Prostate gland (tissue), 2 donors: Measurements from ENCODE around the gene IFT27. TPM values are rescaled to one million over a fixed set of nuclear protein-coding genes. Genes with fewer than 3 reads are reported as not detected.

Source experiments
- DNase-seq: peaks from one replicate; pipeline ENCODE4 v3.0.0-alpha.2; 2019; ENCODE audit warnings: low spot score
- H3K27ac ChIP-seq, 2 donors: fragments of 200-600 bp; sonication (generic); 2 replicates each; pipeline ENCODE4 v1.5.1; 2017 to 2019
- H3K27me3 ChIP-seq: fragments of 200-600 bp; sonication (generic); replicated peaks from 2 replicates; pipeline ENCODE4 v1.5.1; 2019; ENCODE audit not compliant: insufficient read depth
- H3K36me3 ChIP-seq, 2 donors: fragments of 200-600 bp; sonication (generic); 1 replicate in 1 of 2; 2 replicates in 1 of 2; pipeline versions ENCODE4 v1.5.1 to v1.8.1; 2017 to 2019
- H3K4me1 ChIP-seq: fragments of 200-600 bp; sonication (generic); replicated peaks from 2 replicates; pipeline ENCODE4 v1.5.1; 2019
- H3K4me3 ChIP-seq, 2 donors: fragments of 200-600 bp; sonication (generic); 2 replicates each; pipeline ENCODE4 v1.5.1; 2017 to 2019
- H3K9me3 ChIP-seq: fragments of 200-600 bp; sonication (generic); 2 replicates; pipeline ENCODE4 v1.5.1; 2017
- POLR2A ChIP-seq: fragments of 450-650 bp; IDR thresholded peaks from one replicate; pipeline ENCODE4 v1.6.1; 2016; ENCODE audit warnings: antibody characterized with exemption, mild to moderate bottlenecking
- POLR2AphosphoS5 ChIP-seq: sonication (generic); formaldehyde crosslinking; IDR thresholded peaks from one replicate; pipeline ENCODE4 v1.6.1; 2017; ENCODE audit warnings: antibody characterized with exemption
- WGBS: methylation state at CpG from one replicate; pipeline ENCODE4 v1.1.5; 2018; 5-methylcytosine and 5-hydroxymethylcytosine counted together
- intact Hi-C: fragments of 100-400 bp; cut with DNase I; formaldehyde crosslinking; loops from one replicate; pipeline ENCODE4 v1.14.2; 2022
- total RNA-seq, 2 donors: library from RNA; depleted of rRNA; stranded (reverse); fragments of >200 nt; gene quantifications; one replicate each; pipeline ENCODE4 v1.1.0, GENCODE V29; 2016
- TF ChIP-seq, protein P1 (sequence below), 4 experiments: fragments of 200-600 bp in 2 of 4; fragments of 450-650 bp in 2 of 4; sonication (generic) in 2 of 4; IDR thresholded peaks; 1 replicate in 3 of 4; 2 replicates in 1 of 4; pipeline ENCODE4 v1.5.1; 2016 to 2019; ENCODE audit warnings: antibody characterized with exemption in 4 of 4, mild to moderate bottlenecking in 2 of 4, moderate library complexity in 2 of 4

Gene IFT27, protein sequence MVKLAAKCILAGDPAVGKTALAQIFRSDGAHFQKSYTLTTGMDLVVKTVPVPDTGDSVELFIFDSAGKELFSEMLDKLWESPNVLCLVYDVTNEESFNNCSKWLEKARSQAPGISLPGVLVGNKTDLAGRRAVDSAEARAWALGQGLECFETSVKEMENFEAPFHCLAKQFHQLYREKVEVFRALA
- total RNA-seq: 10 to 100 TPM; 16.5 to 26.4 TPM

DNA sequence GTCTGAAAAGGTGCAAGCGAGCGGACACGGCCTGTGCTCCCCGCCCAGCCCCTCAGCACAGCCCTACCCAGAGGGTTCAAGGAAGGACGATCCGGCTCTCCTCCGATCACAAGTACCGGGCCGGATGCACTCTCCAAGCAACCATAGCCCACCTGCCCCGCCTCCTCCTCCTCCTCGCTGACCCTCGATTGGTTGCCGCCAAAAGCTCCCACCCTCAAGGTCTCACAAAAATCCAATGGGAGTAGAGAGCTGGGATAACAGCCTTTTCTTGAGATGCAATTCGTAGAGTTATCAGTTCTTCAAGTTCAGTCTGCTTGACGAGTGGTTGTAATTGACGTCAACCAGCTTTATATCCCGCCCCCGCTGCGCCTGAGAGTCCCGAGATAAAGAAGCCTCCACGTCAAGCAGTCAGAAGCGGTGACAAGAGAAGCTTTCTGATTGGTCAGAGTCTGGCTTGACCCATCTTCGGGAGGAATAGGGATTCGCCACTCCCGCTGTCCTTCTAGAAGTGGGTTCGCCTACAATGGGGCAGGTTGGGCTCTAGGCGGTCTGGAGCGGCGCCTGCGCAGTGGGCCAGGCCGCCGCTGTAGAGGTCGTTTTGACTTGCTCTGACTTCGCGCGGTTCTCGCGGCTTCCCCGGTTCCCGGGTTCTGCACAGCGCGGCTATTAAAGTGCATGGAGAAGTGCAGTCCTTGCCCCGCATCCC, at the start of gene IFT27:
Gene IFT27 (minus strand): TSS at position 156 of the 706 bp plus-strand sequence. CDS start 412 bp downstream, outside the sequence.
- intact Hi-C loops: loop anchor here (2.0 kb wide), 1 partner anchor 79 kb away; no protein-coding TSS in a partner anchor
- H3K27ac ChIP-seq: peak within 1 kb of the TSS; percentile 84 to 85
- under 1% methylated on average over 43 of the region's 43 CpGs for WGBS

DNA sequence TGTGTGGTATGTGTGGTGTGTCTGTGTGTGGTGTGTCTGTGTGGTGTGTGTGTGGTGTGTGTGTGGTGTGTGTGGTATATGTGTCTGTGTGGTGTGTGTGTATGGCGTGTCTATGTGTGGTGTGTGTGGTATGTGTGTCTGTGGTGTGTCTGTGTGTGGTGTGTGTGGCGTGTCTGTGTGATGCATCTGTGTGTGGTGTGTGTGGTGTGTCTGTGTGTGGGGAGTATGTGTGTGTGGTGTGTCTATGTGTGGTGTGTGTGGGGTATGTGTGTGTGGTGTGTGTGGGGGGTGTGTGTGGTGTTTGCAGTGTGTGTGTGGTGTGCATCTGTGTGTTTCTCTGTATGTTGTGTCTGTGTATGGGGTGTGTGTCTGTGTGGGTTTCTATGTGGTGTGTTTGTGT, 48.7 kb upstream of the IFT27 start:
- Histone ChIP-seq H3K27me3 (peaks cover 6% of the 10 kb centered on the region), H3K9me3 (no peaks in the 10 kb centered on the region), H3K4me3 (no peak overlapping the region), H3K36me3 (no peaks in the 10 kb centered on the region), H3K4me1 (no peaks in the 10 kb centered on the region), H3K27ac (no peak overlapping the region)
- no peak for DNase-seq
- 94% methylated on average over 2 of the region's 2 CpGs for WGBS
- no peak for TF ChIP-seq POLR2AphosphoS5
- TF ChIP-seq, protein P1, sequence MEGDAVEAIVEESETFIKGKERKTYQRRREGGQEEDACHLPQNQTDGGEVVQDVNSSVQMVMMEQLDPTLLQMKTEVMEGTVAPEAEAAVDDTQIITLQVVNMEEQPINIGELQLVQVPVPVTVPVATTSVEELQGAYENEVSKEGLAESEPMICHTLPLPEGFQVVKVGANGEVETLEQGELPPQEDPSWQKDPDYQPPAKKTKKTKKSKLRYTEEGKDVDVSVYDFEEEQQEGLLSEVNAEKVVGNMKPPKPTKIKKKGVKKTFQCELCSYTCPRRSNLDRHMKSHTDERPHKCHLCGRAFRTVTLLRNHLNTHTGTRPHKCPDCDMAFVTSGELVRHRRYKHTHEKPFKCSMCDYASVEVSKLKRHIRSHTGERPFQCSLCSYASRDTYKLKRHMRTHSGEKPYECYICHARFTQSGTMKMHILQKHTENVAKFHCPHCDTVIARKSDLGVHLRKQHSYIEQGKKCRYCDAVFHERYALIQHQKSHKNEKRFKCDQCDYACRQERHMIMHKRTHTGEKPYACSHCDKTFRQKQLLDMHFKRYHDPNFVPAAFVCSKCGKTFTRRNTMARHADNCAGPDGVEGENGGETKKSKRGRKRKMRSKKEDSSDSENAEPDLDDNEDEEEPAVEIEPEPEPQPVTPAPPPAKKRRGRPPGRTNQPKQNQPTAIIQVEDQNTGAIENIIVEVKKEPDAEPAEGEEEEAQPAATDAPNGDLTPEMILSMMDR (IDR thresholded peaks at IDR 0.05): no peak
- TF ChIP-seq POLR2A: no peak
- intact Hi-C loops: no loop called here

More for the DNA sequence above, at the start of gene IFT27:
- peak within 1 kb of the TSS; percentile 88 to 91 for H3K4me3 ChIP-seq
- no peaks in the 10 kb centered on the region for H3K9me3 ChIP-seq
- H3K27me3 ChIP-seq: no peaks in the 10 kb centered on the region
- TF ChIP-seq POLR2AphosphoS5 (peak; percentile 96), POLR2A (peak; percentile 57)
- TF ChIP-seq, protein P1 (IDR thresholded peaks at IDR 0.05): peak in 1 of 4 experiments; percentile 11
- H3K36me3 ChIP-seq: no peaks in the 10 kb centered on the region
- no peaks in the 10 kb centered on the region for H3K4me1 ChIP-seq
- peak; percentile 100 for DNase-seq

DNA sequence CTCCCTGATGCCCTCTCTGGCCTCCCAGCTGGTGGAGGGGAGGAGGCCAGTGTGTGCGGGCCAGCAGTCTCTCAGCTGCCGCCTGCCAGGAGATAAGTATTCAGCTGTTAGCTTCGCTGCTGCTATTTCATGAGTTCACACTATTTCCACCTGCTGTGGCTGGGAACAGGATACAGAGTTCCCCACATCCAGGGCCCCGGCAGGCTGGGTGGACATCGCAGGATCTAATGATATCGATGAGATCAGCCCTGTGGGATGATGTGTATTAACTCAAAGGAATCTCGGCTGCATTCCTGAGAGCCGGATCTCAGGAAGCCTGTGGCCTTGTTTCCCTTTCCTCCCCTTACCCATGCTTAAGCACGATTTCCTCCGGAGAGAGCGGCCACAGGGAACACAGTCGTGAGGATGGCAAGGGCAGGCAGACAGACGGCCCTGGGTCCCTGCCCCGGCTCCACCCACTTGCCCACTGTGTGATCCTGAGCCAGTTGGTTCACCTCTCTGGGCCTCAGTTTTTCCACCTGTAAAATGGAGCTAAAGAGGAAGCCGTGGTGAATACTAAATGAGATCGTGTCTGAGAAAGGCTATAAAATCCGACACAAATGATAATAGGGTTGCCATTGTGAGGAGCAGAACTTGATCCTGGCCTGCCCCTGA, 47.4 kb upstream of the IFT27 start:
- peaks cover 15% of the 10 kb centered on the region for H3K27me3 ChIP-seq
- no peak for DNase-seq
- H3K4me1 ChIP-seq: no peaks in the 10 kb centered on the region
- 68% methylated on average over 17 of the region's 17 CpGs for WGBS
- no peak overlapping the region for H3K27ac ChIP-seq
- H3K4me3 ChIP-seq: no peak overlapping the region
- TF ChIP-seq POLR2A: no peak
- no peaks in the 10 kb centered on the region for H3K36me3 ChIP-seq
- intact Hi-C loops: no loop called here
- H3K9me3 ChIP-seq: no peaks in the 10 kb centered on the region

DNA sequence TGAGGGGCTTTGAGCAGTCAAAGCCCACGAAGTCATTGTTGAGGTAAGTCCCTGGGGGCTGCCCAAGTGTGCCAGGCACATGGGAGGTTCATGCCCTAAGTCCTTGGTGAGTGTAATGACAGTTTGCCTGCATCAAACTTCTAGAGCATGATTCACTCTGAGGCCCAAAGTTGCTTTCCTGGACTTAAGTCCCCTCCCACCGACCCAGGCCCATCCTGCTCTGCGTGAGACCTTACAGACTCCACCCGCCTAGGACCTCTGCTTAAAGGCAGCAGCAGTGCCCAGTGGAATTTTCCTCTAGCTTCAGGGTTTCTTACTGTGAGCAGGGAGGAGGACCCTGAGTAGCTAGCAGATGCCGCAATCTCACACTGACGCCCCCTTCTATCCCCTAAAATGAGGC, 46.7 kb upstream of the IFT27 start:
- DNase-seq: no peak
- H3K4me1 ChIP-seq: no peaks in the 10 kb centered on the region
- H3K27me3 ChIP-seq: peaks cover 22% of the 10 kb centered on the region
- no peak overlapping the region for H3K27ac ChIP-seq
- H3K36me3 ChIP-seq: no peaks in the 10 kb centered on the region
- H3K4me3 ChIP-seq: no peak overlapping the region
- intact Hi-C loops: no loop called here
- H3K9me3 ChIP-seq: no peaks in the 10 kb centered on the region
- 82% methylated on average over 6 of the region's 6 CpGs for WGBS
- TF ChIP-seq, protein P1 (IDR thresholded peaks at IDR 0.05): no peak
- TF ChIP-seq POLR2A: no peak
- TF ChIP-seq POLR2AphosphoS5: no peak

DNA sequence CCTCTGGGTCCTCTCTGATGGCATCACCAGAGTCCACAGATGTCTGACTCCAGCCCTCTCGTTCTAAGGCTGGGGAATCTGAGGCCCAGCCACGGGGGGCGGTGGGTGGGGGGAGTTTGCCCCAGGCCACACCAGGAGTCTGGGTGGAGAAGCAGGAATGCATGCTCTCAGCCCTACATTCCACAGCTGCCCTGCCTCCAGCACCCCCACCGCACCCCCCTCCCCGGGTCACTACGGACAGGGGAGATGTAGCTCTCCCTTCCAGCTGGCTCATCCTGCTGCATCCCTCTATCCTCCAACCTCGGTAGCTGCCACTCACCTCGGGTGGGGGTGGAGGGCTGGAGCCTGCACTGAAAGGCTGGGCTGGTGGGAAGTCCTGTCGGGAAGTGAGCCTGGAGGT, 43.2 kb upstream of the IFT27 start:
- DNase-seq: no peak
- H3K36me3 ChIP-seq: no peaks in the 10 kb centered on the region
- H3K27ac ChIP-seq: no peak overlapping the region
- TF ChIP-seq POLR2A (no peak), POLR2AphosphoS5 (no peak)
- TF ChIP-seq, protein P1 (IDR thresholded peaks at IDR 0.05): no peak
- 30% methylated on average over 9 of the region's 9 CpGs for WGBS
- no peaks in the 10 kb centered on the region for H3K9me3 ChIP-seq
- peaks cover 31% of the 10 kb centered on the region for H3K27me3 ChIP-seq
- H3K4me3 ChIP-seq: no peak overlapping the region
- intact Hi-C loops: no loop called here
- H3K4me1 ChIP-seq: no peaks in the 10 kb centered on the region
